ENCODE measurements around the gene UBR4. TPM values are rescaled to one million over a fixed set of nuclear protein-coding genes. Genes with fewer than 3 reads are reported as not detected.
A peak's percentile ranks its signal among the peaks of the same experiment; 100 is the strongest.

The UBR4 gene
- total and polyA plus RNA-seq, 4 experiments from 2014 or later, result 3.8 to 154 (median 89.6) TPM

DNA sequence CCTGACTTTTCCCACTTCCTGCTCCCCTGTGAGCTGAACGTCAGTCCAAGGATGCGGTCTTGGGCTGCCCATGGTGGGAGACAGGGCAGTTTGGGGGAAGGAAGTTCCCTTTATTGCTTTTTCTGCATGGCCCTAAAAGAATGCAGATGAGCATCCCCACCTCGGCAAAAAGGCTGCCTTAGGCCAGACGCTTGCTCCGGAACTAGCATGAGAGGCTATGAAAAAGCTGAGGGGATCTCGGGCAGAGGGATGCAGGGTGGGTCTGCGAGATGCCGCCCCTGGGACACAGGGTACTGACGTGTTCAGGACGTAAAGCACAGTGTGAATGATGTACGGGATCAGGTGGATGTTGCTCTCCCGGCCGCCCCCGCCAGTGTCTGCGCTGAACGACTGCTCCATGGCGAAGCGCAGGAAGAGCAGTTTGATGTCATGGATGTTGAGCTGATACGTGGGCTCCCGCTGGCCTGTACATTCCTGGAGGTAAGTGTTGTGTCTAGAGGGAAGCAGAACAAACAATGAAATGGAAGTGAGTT, 125.8 kb downstream of the UBR4 start:
- Histone ChIP-seq H3K9me3 (ENCODE audit: control insufficient read depth in 1 of 2, low read length in 2 of 2) (no peaks in the 10 kb centered on the region), H3K27ac (ENCODE audit: low read depth, low read length) (no peak overlapping the region), H3K27me3 (ENCODE audit: insufficient read depth, low read length) (no peaks in the 10 kb centered on the region), H3K4me3 (ENCODE audit: low read length in 2 of 2) (no peak overlapping the region), H3K36me3 (ENCODE audit: insufficient read depth, low read length) (peaks cover 96% of the 10 kb centered on the region), H3K4me1 (ENCODE audit: insufficient read depth, low read length) (peaks cover 7% of the 10 kb centered on the region)
- no peak overlapping the region for H3K4me3 Mint-ChIP-seq
- H3K9me3 Mint-ChIP-seq, result no peaks in the 10 kb centered on the region
- intact Hi-C loops (cut with micrococcal nuclease), result no loop called here
- ChIA-PET POLR2A (ENCODE audit: partially characterized antibody) (no interaction called here), CTCF (ENCODE audit: partially characterized antibody) (interaction anchor here (1.0 kb wide), 1 partner anchor 12 kb away, joined by 3 read pairs; no protein-coding TSS in a partner anchor)
- peaks cover 59 to 89% of the 10 kb centered on the region in 2 donors for H3K36me3 Mint-ChIP-seq
- no peak for DNase-seq
- no peak overlapping the region for H3K27ac Mint-ChIP-seq
- peaks cover 0 to 14% (median 7%) of the 10 kb centered on the region in 4 donors for H3K4me1 Mint-ChIP-seq
- no peaks in the 10 kb centered on the region for H3K27me3 Mint-ChIP-seq

DNA sequence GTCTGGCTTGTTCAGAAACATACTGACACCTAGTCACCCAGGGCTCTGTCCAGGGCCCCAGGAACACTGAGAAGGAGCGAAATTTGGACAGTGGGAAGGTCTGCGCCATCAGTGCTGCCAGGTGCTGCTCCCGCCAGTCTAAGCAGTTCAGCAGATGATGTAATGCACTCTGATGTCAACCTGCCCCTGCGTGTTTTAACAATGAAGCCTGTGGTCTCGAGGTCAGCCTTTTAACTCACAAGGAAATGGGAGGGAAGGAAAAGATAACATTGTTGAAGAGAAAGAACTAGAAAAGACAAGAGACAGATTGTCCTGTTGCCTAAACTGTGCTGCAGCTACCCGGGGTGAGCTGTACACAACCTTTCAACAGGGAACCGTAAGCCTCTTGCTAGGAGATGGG, 127.0 kb downstream of the UBR4 start:
- no peaks in the 10 kb centered on the region for H3K9me3 Mint-ChIP-seq
- intact Hi-C loops (cut with micrococcal nuclease), result no loop called here
- H3K27me3 ChIP-seq (ENCODE audit: insufficient read depth, low read length), result no peaks in the 10 kb centered on the region
- no peaks in the 10 kb centered on the region for H3K9me3 ChIP-seq (ENCODE audit: control insufficient read depth in 1 of 2, low read length in 2 of 2)
- H3K36me3 ChIP-seq (ENCODE audit: insufficient read depth, low read length), result peaks cover 95% of the 10 kb centered on the region
- no peak for DNase-seq
- no peak overlapping the region for H3K4me3 Mint-ChIP-seq
- peaks cover 0 to 7% (median under 1%) of the 10 kb centered on the region in 4 donors for H3K4me1 Mint-ChIP-seq
- peak overlapping the region in 2 of 7 donors; percentile 35 to 46 for H3K27ac Mint-ChIP-seq
- peaks cover 2% of the 10 kb centered on the region for H3K4me1 ChIP-seq (ENCODE audit: insufficient read depth, low read length)
- H3K27ac ChIP-seq (ENCODE audit: low read depth, low read length), result no peak overlapping the region
- no peak overlapping the region for H3K4me3 ChIP-seq (ENCODE audit: low read length in 2 of 2)
- H3K27me3 Mint-ChIP-seq, result no peaks in the 10 kb centered on the region
- POLR2A ChIA-PET (ENCODE audit: partially characterized antibody), result no interaction called here
- CTCF ChIA-PET (ENCODE audit: partially characterized antibody), result no interaction called here
- H3K36me3 Mint-ChIP-seq, result peaks cover 54 to 88% of the 10 kb centered on the region in 2 donors

DNA sequence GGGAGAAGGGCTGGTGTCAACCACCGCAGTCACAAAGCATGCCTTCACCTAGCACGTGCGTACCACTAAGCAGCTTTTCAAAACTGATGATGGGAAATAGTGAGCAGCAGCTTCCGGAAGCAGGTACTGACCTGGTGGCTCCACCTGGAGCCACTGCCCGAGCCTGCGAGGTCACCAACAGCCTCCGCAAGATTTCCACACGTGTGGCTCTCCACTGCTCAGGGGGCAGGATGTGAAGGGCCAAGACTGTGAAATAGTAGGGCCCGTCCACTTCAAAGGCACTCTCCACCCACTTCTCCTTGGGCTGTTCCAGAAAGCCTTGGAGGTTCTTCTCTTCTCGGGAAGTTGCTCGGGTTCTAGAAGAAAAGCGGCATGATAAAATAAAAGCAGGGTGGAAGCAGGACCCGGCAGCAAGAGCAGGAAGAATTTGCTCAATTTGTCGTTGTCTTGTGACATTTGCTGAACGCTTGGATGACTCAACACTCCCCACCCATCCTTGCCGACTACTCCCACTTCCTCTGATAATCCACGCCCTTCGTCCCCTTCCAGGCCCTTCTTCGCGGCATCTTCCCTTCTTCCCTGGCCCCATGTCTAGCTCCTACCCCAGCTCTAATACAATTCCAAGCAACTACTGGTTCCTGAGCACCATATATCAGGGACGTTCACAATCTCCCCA, 128.7 kb downstream of the UBR4 start:
- intact Hi-C loops (cut with micrococcal nuclease), result no loop called here
- Mint-ChIP-seq H3K27ac (peak overlapping the region in 1 of 7 donors; percentile 57), H3K36me3 (peaks cover 69 to 91% of the 10 kb centered on the region in 2 donors), H3K27me3 (no peaks in the 10 kb centered on the region), H3K4me3 (no peak overlapping the region), H3K9me3 (no peaks in the 10 kb centered on the region), H3K4me1 (peaks cover 0 to 7% (median 3%) of the 10 kb centered on the region in 4 donors)
- Histone ChIP-seq H3K9me3 (ENCODE audit: control insufficient read depth in 1 of 2, low read length in 2 of 2) (no peaks in the 10 kb centered on the region), H3K36me3 (ENCODE audit: insufficient read depth, low read length) (peaks cover 91% of the 10 kb centered on the region), H3K4me1 (ENCODE audit: insufficient read depth, low read length) (no peaks in the 10 kb centered on the region), H3K27ac (ENCODE audit: low read depth, low read length) (no peak overlapping the region), H3K4me3 (ENCODE audit: low read length in 2 of 2) (no peak overlapping the region), H3K27me3 (ENCODE audit: insufficient read depth, low read length) (no peaks in the 10 kb centered on the region)
- no peak for DNase-seq
- ChIA-PET POLR2A (ENCODE audit: partially characterized antibody) (no interaction called here), CTCF (ENCODE audit: partially characterized antibody) (no interaction called here)

DNA sequence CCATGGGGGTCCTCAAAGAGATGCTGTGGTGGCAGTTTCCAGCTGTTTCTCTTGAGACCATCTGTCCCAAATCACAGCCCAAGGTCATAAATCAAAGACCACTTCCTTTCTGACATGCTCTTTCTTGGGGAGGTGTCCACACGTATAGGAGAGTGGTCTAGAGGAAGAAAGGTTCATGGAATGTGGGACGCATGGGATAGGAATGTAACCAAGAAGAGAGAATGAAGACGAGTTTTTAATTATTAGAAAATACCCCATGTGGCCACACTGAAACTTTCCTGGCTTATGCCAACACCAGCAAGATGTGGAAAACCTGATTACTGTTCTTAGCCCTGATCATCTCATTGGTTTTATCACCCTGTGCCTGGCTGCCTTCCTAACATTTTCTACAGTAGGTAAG, 129.3 kb downstream of the UBR4 start:
- ChIA-PET CTCF (ENCODE audit: partially characterized antibody) (interaction anchor here (1.6 kb wide), 1 partner anchor 167 kb away, joined by 3 read pairs; no protein-coding TSS in a partner anchor), POLR2A (ENCODE audit: partially characterized antibody) (no interaction called here)
- DNase-seq, result no peak
- Histone ChIP-seq H3K27me3 (ENCODE audit: insufficient read depth, low read length) (no peaks in the 10 kb centered on the region), H3K27ac (ENCODE audit: low read depth, low read length) (no peak overlapping the region), H3K36me3 (ENCODE audit: insufficient read depth, low read length) (peaks cover 92% of the 10 kb centered on the region), H3K4me1 (ENCODE audit: insufficient read depth, low read length) (peaks cover 4% of the 10 kb centered on the region), H3K9me3 (ENCODE audit: control insufficient read depth in 1 of 2, low read length in 2 of 2) (no peaks in the 10 kb centered on the region), H3K4me3 (ENCODE audit: low read length in 2 of 2) (no peak overlapping the region)
- peaks cover 75 to 92% of the 10 kb centered on the region in 2 donors for H3K36me3 Mint-ChIP-seq
- H3K9me3 Mint-ChIP-seq, result no peaks in the 10 kb centered on the region
- H3K27ac Mint-ChIP-seq, result peak overlapping the region in 1 of 7 donors; percentile 36
- intact Hi-C loops (cut with micrococcal nuclease), result no loop called here
- no peaks in the 10 kb centered on the region for H3K27me3 Mint-ChIP-seq
- H3K4me3 Mint-ChIP-seq, result no peak overlapping the region
- peaks cover 5 to 13% (median 7%) of the 10 kb centered on the region in 4 donors for H3K4me1 Mint-ChIP-seq

DNA sequence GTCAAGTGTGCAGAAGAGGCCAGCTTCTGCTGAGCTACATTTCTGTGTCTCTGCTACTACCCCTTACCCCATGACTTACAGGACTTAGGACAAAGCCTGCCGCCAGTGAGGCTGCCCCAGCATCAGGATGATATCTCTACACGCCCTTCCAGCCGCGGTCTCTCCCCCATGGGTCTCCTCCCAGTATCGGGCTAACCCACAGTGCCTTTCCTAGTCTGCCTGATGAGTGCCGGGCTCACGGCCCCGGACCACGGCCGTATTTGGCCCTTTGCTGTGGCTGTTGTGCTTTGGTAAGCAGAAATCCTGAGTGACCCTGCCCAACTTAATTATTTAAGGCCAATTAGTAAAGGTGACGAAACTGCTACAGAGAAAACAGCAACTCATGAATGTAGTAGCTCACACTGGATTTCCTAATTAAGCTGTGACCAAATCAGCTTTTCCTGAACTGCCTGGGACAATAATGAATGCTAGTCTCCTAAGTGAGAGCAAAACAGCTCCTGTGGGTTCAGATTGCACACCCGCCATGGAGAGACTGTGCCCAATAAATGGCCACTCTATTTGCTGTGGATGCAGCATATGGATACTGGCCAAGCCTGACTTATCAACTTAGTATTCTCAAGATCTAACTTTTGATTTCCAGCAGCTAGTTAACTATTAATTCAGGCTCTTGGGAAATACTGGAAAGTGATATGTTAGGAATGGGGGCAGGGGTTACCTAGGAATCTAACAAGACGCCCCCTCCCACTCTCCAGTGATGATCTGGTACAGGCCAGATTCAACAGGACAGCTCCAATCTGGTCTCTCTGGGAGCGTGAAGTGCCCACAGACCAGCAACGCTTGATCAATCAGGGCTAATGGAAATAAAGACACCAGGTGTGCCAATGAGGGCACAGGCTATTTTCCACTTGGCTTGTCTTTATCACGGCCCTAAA, 130.3 kb downstream of the UBR4 start:
- H3K27me3 ChIP-seq (ENCODE audit: insufficient read depth, low read length), result no peaks in the 10 kb centered on the region
- H3K4me1 ChIP-seq (ENCODE audit: insufficient read depth, low read length), result peaks cover 14% of the 10 kb centered on the region
- H3K36me3 ChIP-seq (ENCODE audit: insufficient read depth, low read length), result peaks cover 88% of the 10 kb centered on the region
- POLR2A ChIA-PET (ENCODE audit: partially characterized antibody), result no interaction called here
- Mint-ChIP-seq H3K36me3 (peaks cover 79 to 92% of the 10 kb centered on the region in 2 donors), H3K4me3 (no peak overlapping the region), H3K27me3 (no peaks in the 10 kb centered on the region), H3K4me1 (peaks cover 13 to 22% (median 16%) of the 10 kb centered on the region in 4 donors), H3K27ac (no peak overlapping the region), H3K9me3 (no peaks in the 10 kb centered on the region)
- CTCF ChIA-PET (ENCODE audit: partially characterized antibody), result interaction anchor here (0.8 to 1.6 kb wide), 2 partner anchors 166 to 177 kb away, joined by 3 read pairs; no protein-coding TSS in a partner anchor
- intact Hi-C loops (cut with micrococcal nuclease), result no loop called here
- H3K9me3 ChIP-seq (ENCODE audit: control insufficient read depth in 1 of 2, low read length in 2 of 2), result no peaks in the 10 kb centered on the region
- no peak overlapping the region for H3K4me3 ChIP-seq (ENCODE audit: low read length in 2 of 2)
- no peak for DNase-seq
- no peak overlapping the region for H3K27ac ChIP-seq (ENCODE audit: low read depth, low read length)

DNA sequence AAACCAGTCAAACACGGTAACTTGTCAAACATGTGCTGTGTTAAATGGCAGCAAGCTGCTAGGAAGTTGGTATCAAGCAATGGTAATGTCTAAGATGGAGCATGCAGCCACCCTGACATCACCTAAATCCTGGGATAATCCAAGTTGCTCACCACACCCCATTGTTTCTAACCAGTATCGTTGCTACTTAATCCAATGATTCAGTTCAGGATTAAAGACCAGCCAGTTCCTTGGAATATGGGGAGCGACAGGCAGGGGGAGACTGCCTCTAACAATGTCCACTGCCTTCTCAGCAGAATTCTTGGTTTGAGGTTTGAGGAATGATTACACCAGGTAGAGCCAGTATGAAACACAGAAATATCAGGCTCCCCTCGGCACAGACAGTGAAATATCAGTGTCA, 131.5 kb downstream of the UBR4 start:
- Histone ChIP-seq H3K9me3 (ENCODE audit: control insufficient read depth in 1 of 2, low read length in 2 of 2) (no peaks in the 10 kb centered on the region), H3K27ac (ENCODE audit: low read depth, low read length) (no peak overlapping the region), H3K4me1 (ENCODE audit: insufficient read depth, low read length) (peaks cover 26% of the 10 kb centered on the region), H3K27me3 (ENCODE audit: insufficient read depth, low read length) (no peaks in the 10 kb centered on the region), H3K4me3 (ENCODE audit: low read length in 2 of 2) (no peak overlapping the region), H3K36me3 (ENCODE audit: insufficient read depth, low read length) (peaks cover 76% of the 10 kb centered on the region)
- POLR2A ChIA-PET (ENCODE audit: partially characterized antibody), result no interaction called here
- no peak overlapping the region for H3K4me3 Mint-ChIP-seq
- no peak overlapping the region for H3K27ac Mint-ChIP-seq
- intact Hi-C loops (cut with micrococcal nuclease), result no loop called here
- H3K9me3 Mint-ChIP-seq, result no peaks in the 10 kb centered on the region
- H3K36me3 Mint-ChIP-seq, result peaks cover 72 to 85% of the 10 kb centered on the region in 2 donors
- H3K27me3 Mint-ChIP-seq, result no peaks in the 10 kb centered on the region
- peaks cover 22 to 35% (median 28%) of the 10 kb centered on the region in 4 donors for H3K4me1 Mint-ChIP-seq
- CTCF ChIA-PET (ENCODE audit: partially characterized antibody), result no interaction called here
- DNase-seq, result no peak

Measured in CD4-positive, alpha-beta memory T cell (primary cell).